HEK293T (cell line): ENCODE data around the gene LINGO4.

ENCODE experiments used
- CTCF ChIA-PET: fragments of 350-600 bp; formaldehyde crosslinking; extraction: SDS; loops from one replicate; lab custom pipeline; 2021; ENCODE audit warnings: antibody characterized with exemption, inconsistent platforms; lab: Yijun Ruan, JAX
- POLR2A ChIA-PET: fragments of 350-600 bp; formaldehyde crosslinking; extraction: SDS; loops from one replicate; lab custom pipeline; 2020; ENCODE audit warnings: antibody characterized with exemption, inconsistent platforms; lab: Yijun Ruan, JAX
- DNase-seq: peaks from one replicate; pipeline ENCODE4 v3.0.0; 2012; ENCODE audit warnings: mixed read lengths; ENCODE audit errors: extremely low spot score
- ARNT ChIP-seq: fragments of 450-650 bp; IDR thresholded peaks from 2 replicates; pipeline ENCODE4 v1.6.1; 2017; ENCODE audit warnings: mild to moderate bottlenecking
- BHLHE40 ChIP-seq: fragments of 450-650 bp; IDR thresholded peaks from 2 replicates; pipeline ENCODE4 v1.6.1; 2016; ENCODE audit warnings: mild to moderate bottlenecking, moderate library complexity, borderline replicate concordance
- CTBP1 ChIP-seq: fragments of 450-650 bp; IDR thresholded peaks from 2 replicates; pipeline ENCODE4 v1.6.1; 2016; ENCODE audit warnings: borderline replicate concordance
- ELF4 ChIP-seq: fragments of 450-650 bp; IDR thresholded peaks from 2 replicates; pipeline ENCODE4 v1.6.1; 2017; ENCODE audit warnings: antibody characterized with exemption
- FOXA1 ChIP-seq: fragments of 450-650 bp; IDR thresholded peaks from 2 replicates; pipeline ENCODE4 v1.6.1; 2016; ENCODE audit warnings: mild to moderate bottlenecking
- FOXK2 ChIP-seq: fragments of 450-650 bp; IDR thresholded peaks from 2 replicates; pipeline ENCODE4 v1.6.1; 2016; ENCODE audit warnings: mild to moderate bottlenecking
- FOXM1 ChIP-seq: fragments of 450-650 bp; IDR thresholded peaks from 2 replicates; pipeline ENCODE4 v1.6.1; 2017; ENCODE audit warnings: mild to moderate bottlenecking, borderline replicate concordance
- HDGF ChIP-seq: fragments of 450-650 bp; IDR thresholded peaks from 2 replicates; pipeline ENCODE4 v1.6.1; 2017; ENCODE audit warnings: antibody characterized with exemption, borderline replicate concordance
- L3MBTL2 ChIP-seq: fragments of 450-650 bp; conservative IDR thresholded peaks from 2 replicates; pipeline ENCODE4 v1.6.1; 2016; ENCODE audit warnings: mild to moderate bottlenecking
- LEF1 ChIP-seq: fragments of 450-650 bp; IDR thresholded peaks from 2 replicates; pipeline ENCODE4 v1.6.1; 2017; ENCODE audit warnings: mild to moderate bottlenecking, borderline replicate concordance
- NFRKB ChIP-seq: fragments of 450-650 bp; IDR thresholded peaks from 2 replicates; pipeline ENCODE4 v1.6.1; 2016; ENCODE audit warnings: mild to moderate bottlenecking, moderate library complexity
- PKNOX1 ChIP-seq: fragments of 450-650 bp; IDR thresholded peaks from 2 replicates; pipeline ENCODE4 v1.6.1; 2016
- SP1 ChIP-seq: fragments of 450-650 bp; IDR thresholded peaks from 2 replicates; pipeline ENCODE4 v1.6.1; 2017
- SUZ12 ChIP-seq: fragments of 450-650 bp; IDR thresholded peaks from 2 replicates; pipeline ENCODE4 v1.6.1; 2016; ENCODE audit warnings: mild to moderate bottlenecking
- TARDBP ChIP-seq: fragments of 450-650 bp; IDR thresholded peaks from 2 replicates; pipeline ENCODE4 v1.6.1; 2016
- ZNF384 ChIP-seq: fragments of 450-650 bp; IDR thresholded peaks from 2 replicates; pipeline ENCODE4 v1.6.1; 2016

LINGO4 gene

GRCh38 chr1:151831605-151832004 lies 26.4 kb upstream of the LINGO4 start, which contains the start of gene RORC:
RORC (minus strand) TSS chr1:151831802; CDS start chr1:151831764, 38 bp downstream.
- TF ChIP-seq LEF1 (no peak), BHLHE40 (no peak), SP1 (no peak), PKNOX1 (no peak), ELF4 (no peak), SUZ12 (no peak), FOXM1 (no peak), L3MBTL2 (no peak), NFRKB (no peak), TARDBP (no peak), CTBP1 (no peak)
- ChIA-PET CTCF (no interaction called here), POLR2A (no interaction called here)
- no peak for DNase-seq

GRCh38 chr1:151831256-151831591 lies 26.0 kb upstream of the LINGO4 start:
- POLR2A ChIA-PET, result no interaction called here
- CTCF ChIA-PET, result no interaction called here

GRCh38 chr1:151830055-151830454 lies 24.8 kb upstream of the LINGO4 start:
- DNase-seq, result no peak
- ChIA-PET POLR2A (no interaction called here), CTCF (interaction anchor here (0.7 kb wide), 1 partner anchor 233 kb away, joined by 3 read pairs; no protein-coding TSS in a partner anchor)
- TF ChIP-seq LEF1 (no peak), SUZ12 (no peak), FOXA1 (no peak), ZNF384 (no peak), FOXM1 (no peak), NFRKB (no peak), FOXK2 (no peak), PKNOX1 (no peak), TARDBP (no peak), L3MBTL2 (no peak), CTBP1 (no peak)

More at GRCh38 chr1:151831256-151831591, 26.0 kb upstream of the LINGO4 start:
- no peak for DNase-seq
- no peak for TF ChIP-seq L3MBTL2
- TF ChIP-seq SUZ12, result no peak
- TF ChIP-seq BHLHE40, result no peak
- TF ChIP-seq FOXM1, result no peak
- TF ChIP-seq TARDBP, result no peak
- TF ChIP-seq PKNOX1, result no peak
- no peak for TF ChIP-seq SP1
- TF ChIP-seq NFRKB, result no peak
- no peak for TF ChIP-seq ELF4

GRCh38 chr1:151829352-151830046 lies 24.3 kb upstream of the LINGO4 start:
- ChIA-PET CTCF (interaction anchor here (0.7 to 1.5 kb wide), 2 partner anchors 18 to 232 kb away, joined by 3 read pairs; no protein-coding TSS in a partner anchor), POLR2A (no interaction called here)
- no peak for DNase-seq
- TF ChIP-seq TARDBP, result no peak
- TF ChIP-seq SUZ12, result no peak
- no peak for TF ChIP-seq L3MBTL2
- no peak for TF ChIP-seq FOXA1
- no peak for TF ChIP-seq ZNF384
- no peak for TF ChIP-seq NFRKB
- TF ChIP-seq PKNOX1, result no peak

GRCh38 chr1:151828921-151829320 lies 23.7 kb upstream of the LINGO4 start:
- POLR2A ChIA-PET, result no interaction called here
- DNase-seq, result no peak
- CTCF ChIA-PET, result interaction anchor here (1.5 kb wide), 1 partner anchor 17 kb away, joined by 3 read pairs; no protein-coding TSS in a partner anchor
- TF ChIP-seq SUZ12 (no peak), TARDBP (no peak), LEF1 (no peak)

- DNase-seq, result no peak
- ChIA-PET POLR2A (no interaction called here), CTCF (interaction anchor here (1.2 kb wide), 1 partner anchor 9 kb away, joined by 5 read pairs; no protein-coding TSS in a partner anchor)
- no peak for TF ChIP-seq FOXA1
- no peak for TF ChIP-seq HDGF
- no peak for TF ChIP-seq NFRKB
- TF ChIP-seq FOXK2, result no peak
- TF ChIP-seq ARNT, result no peak
- no peak for TF ChIP-seq SUZ12
- TF ChIP-seq SP1, result no peak
- TF ChIP-seq TARDBP, result no peak
- TF ChIP-seq ELF4, result no peak
- no peak for TF ChIP-seq PKNOX1
These were observed 22.6 kb upstream of the LINGO4 start for GRCh38 chr1:151827853-151828252.
